ENCODE results near the gene GFI1.

- no peak for TF ChIP-seq CTCF (IDR thresholded peaks at IDR 0.05)
- no peak for TF ChIP-seq POLR2A (IDR thresholded peaks at IDR 0.05)
Measured at GRCh38 chr1:92425617-92426016, 61.1 kb downstream of the GFI1 start.
